Measurements from ENCODE around the gene GLYATL3. TPM values are rescaled to one million over a fixed set of nuclear protein-coding genes. Genes with fewer than 3 reads are reported as not detected.

Gene GLYATL3
- total RNA-seq = not detected in 2 replicates

GRCh38 chr6:49499623-49500022 lies at the start of gene GLYATL3:
TSS of gene GLYATL3 (plus strand) at chr6:49499923. CDS start at chr6:49511991, 12,068 bp downstream.

DNA sequence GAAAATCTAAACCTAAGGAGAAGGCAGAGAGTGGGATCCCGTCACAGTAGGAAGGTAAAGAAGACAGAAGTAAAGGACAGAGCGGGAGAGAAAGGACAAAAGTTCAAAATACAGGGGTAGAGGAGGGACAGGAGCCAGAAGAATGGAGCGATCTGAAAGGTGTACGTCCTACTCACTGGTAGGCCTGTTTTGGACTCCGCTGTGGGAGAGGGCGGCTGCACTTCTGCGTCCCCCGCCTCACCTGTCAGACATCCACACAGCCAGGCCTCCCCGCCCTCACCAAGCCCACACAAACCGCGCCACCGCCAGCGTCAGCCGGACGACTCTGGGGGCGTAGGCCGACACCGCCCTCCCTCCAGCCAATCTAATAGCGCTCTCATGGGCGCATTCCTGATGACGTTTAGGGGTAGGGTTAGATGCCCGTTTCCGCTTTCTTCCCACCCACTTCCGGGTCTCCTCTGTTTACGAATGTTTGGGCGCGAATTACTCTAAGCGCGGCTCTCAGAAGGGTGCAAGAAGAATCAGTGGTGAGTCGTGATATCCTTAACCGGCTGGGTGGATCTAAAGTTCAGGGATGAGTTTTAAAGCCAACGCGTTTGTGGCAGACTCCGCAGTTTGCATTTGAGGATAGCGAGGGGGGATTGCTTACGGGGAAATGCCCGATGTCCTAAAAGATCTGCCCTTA lies 36.7 kb upstream of the GLYATL3 start, which contains the start of the genes CENPQ and MMUT:
Gene CENPQ (plus strand): TSS at position 444 of the 685 bp plus-strand sequence. CDS start 6,807 bp downstream, outside the sequence.
Gene MMUT (minus strand): TSS at position 327 of the 685 bp plus-strand sequence. CDS start 3,787 bp downstream, outside the sequence.

GRCh38 chr6:49550492-49551077 lies 50.9 kb downstream of the GLYATL3 start, which contains the start of gene C6orf141:
TSS of gene C6orf141 (plus strand) at chr6:49550668. CDS start at chr6:49550793, 125 bp downstream.

Other genes starting within 250 kb of the GLYATL3 start
- 16.2 and 23.6 TPM in 2 replicates for gene MMUT, start 36.7 kb upstream of the GLYATL3 start, total RNA-seq
- 1.8 and 2.4 TPM in 2 replicates for gene CENPQ, start 36.6 kb upstream of the GLYATL3 start, total RNA-seq
- gene C6orf141, start 50.7 kb downstream of the GLYATL3 start, total RNA-seq = 0.17 and 0.79 TPM in 2 replicates
- under 0.01 TPM in 1 of 2 replicates, not detected in the other for gene RHAG, start 136.9 kb downstream of the GLYATL3 start, total RNA-seq
- not detected in 2 replicates for gene CRISP2, start 213.6 kb downstream of the GLYATL3 start, total RNA-seq
- gene CRISP3, start 244.5 kb downstream of the GLYATL3 start, total RNA-seq = not detected in 2 replicates

Measured in bronchial smooth muscle cell (primary cell).